K562 (cell line): ENCODE measurements around the gene ANKRD11. TPM values are rescaled to one million over a fixed set of nuclear protein-coding genes. Genes with fewer than 3 reads are reported as not detected.

Source experiments
- ATAC-seq: fragments of 200-7000 bp; cut with Tn5 transposase; 3 replicates; pipeline ENCODE4 v1.9.1; 2020; ENCODE audit warnings: moderate library complexity
- BruUV-seq: library from RNA; stranded (reverse); fragments of 400-500 nt; replicated peaks from 2 replicates; lab custom pipeline; 2021; lab: Mats Ljungman, UMichigan
- CTCF ChIA-PET: fragments of 300-600 bp; formaldehyde crosslinking; extraction: SDS; loops from one replicate; lab custom pipeline; 2021; ENCODE audit warnings: low intra/inter-chr PET ratio; lab: Yijun Ruan, JAX
- POLR2A ChIA-PET: fragments of 300-600, 350-650 bp; sonication (Branson Sonifier 250); formaldehyde crosslinking; extraction: SDS; loops from one replicate; lab custom pipeline; 2021; ENCODE audit warnings: antibody characterized with exemption, inconsistent platforms; lab: Yijun Ruan, JAX
- DNase-seq, 4 experiments: peaks; one replicate each; pipeline versions ENCODE4 v3.0.0 to v3.0.0-alpha.2; 2011 to 2018; ENCODE audit warnings: low spot score in 3 of 4, mixed read lengths in 3 of 4; ENCODE audit errors: extremely low read depth in 1 of 4
- FAIRE-seq: peaks from 2 replicates; lab custom pipeline; 2011; peaks lifted over from hg19 to GRCh38; lab: Jason Lieb, UNC
- H2AFZ ChIP-seq: 2 replicates; pipeline ENCODE4 v1.6.0; 2011; ENCODE audit warnings: low read depth, low read length, control low read depth, inconsistent platforms
- H3K27ac ChIP-seq: fragments of 200-600 bp; 3 replicates; pipeline ENCODE4 v1.8.0; 2011; ENCODE audit warnings: low read depth, mild to moderate bottlenecking, control low read depth, inconsistent platforms, low read length, moderate library complexity, mixed read lengths; ENCODE audit errors: extremely low read depth
- H3K27me3 ChIP-seq, 2 experiments: fragments of 300-600 bp in 1 of 2; 2 replicates in 1 of 2; 3 replicates in 1 of 2; pipeline versions ENCODE4 v1.6.0 to v1.8.0; 2011; ENCODE audit warnings: inconsistent platforms in 2 of 2, low read length in 2 of 2, mild to moderate bottlenecking in 1 of 2, mixed read lengths in 1 of 2, moderate library complexity in 1 of 2; ENCODE audit not compliant: control insufficient read depth in 2 of 2, insufficient read depth in 2 of 2
- H3K36me3 ChIP-seq: fragments of 300-600 bp; 3 replicates; pipeline ENCODE4 v1.8.0; 2011; ENCODE audit warnings: mild to moderate bottlenecking, low read length, inconsistent platforms; ENCODE audit not compliant: control insufficient read depth, insufficient read depth
- H3K4me1 ChIP-seq, 2 experiments: fragments of 200-600 bp in 1 of 2; replicated peaks in 1 of 2; 2 replicates in 1 of 2; 3 replicates in 1 of 2; pipeline versions ENCODE4 v1.5.1 to v1.8.0; 2011; ENCODE audit warnings: inconsistent platforms in 2 of 2, low read length in 2 of 2, mild to moderate bottlenecking in 1 of 2, mixed read lengths in 1 of 2, moderate library complexity in 1 of 2; ENCODE audit not compliant: control insufficient read depth in 2 of 2, insufficient read depth in 2 of 2
- H3K4me2 ChIP-seq: 2 replicates; pipeline ENCODE4 v1.6.1; 2011; ENCODE audit warnings: low read length, control low read depth, inconsistent platforms, mixed read lengths; ENCODE audit not compliant: insufficient read depth
- H3K4me3 ChIP-seq: fragments of 200-600 bp; sonication (generic), shearing (Covaris generic); 2 replicates; pipeline ENCODE4 v1.5.1; 2016; ENCODE audit warnings: control low read depth, inconsistent platforms
- H3K79me2 ChIP-seq: fragments of 200-600 bp; 3 replicates; pipeline ENCODE4 v1.8.0; 2011; ENCODE audit warnings: low read length, inconsistent platforms; ENCODE audit not compliant: control insufficient read depth, insufficient read depth
- H3K9ac ChIP-seq, 2 experiments: 2 replicates each; pipeline versions ENCODE4 v1.6.0 to v1.6.1; 2011; ENCODE audit warnings: low read depth in 2 of 2, low read length in 2 of 2, control low read depth in 1 of 2, inconsistent platforms in 1 of 2, mild to moderate bottlenecking in 1 of 2, mixed read lengths in 1 of 2; ENCODE audit not compliant: insufficient read depth in 1 of 2
- H3K9me1 ChIP-seq: one replicate; pipeline ENCODE4 v1.6.0; 2011; ENCODE audit warnings: inconsistent platforms, mild to moderate bottlenecking, low read length, moderate library complexity; ENCODE audit not compliant: control insufficient read depth, insufficient read depth
- H3K9me3 ChIP-seq: replicated peaks from 2 replicates; pipeline ENCODE4 v1.5.1; 2011; ENCODE audit warnings: low read depth, low read length, inconsistent platforms; ENCODE audit not compliant: control insufficient read depth, insufficient read depth
- H4K20me1 ChIP-seq: replicated peaks from 2 replicates; pipeline ENCODE4 v1.6.1; 2011; ENCODE audit warnings: low read length, inconsistent platforms, mixed read lengths; ENCODE audit not compliant: control insufficient read depth, insufficient read depth
- BRD4 ChIP-seq: fragments of 200-600 bp; sonication (generic); IDR thresholded peaks from 2 replicates; pipeline ENCODE4 v1.6.1; 2017; ENCODE audit warnings: inconsistent platforms
- COPS2 ChIP-seq: fragments of 450-650 bp; conservative IDR thresholded peaks from 2 replicates; pipeline ENCODE4 v1.6.1; 2016; ENCODE audit warnings: mild to moderate bottlenecking, moderate library complexity
- ETV6 ChIP-seq, 3 experiments: fragments of 150-350 bp in 1 of 3; sonication (generic) in 1 of 3; formaldehyde crosslinking in 1 of 3; IDR thresholded peaks; 2 replicates each; pipeline versions ENCODE4 v1.6.1 to v1.8.0; 2014 to 2022; ENCODE audit warnings: borderline replicate concordance in 2 of 3, low read depth in 2 of 3, antibody characterized with exemption in 1 of 3, low read length in 1 of 3, mild to moderate bottlenecking in 1 of 3, missing genetic modification reagents in 1 of 3
- GTF2F1 ChIP-seq: IDR thresholded peaks from 2 replicates; pipeline ENCODE4 v1.6.1; 2011; ENCODE audit warnings: low read depth, low read length, improper control_type of control experiment
- NFIX ChIP-seq: fragments of 250-450 bp; sonication (Bioruptor Pico); IDR thresholded peaks from 2 replicates; pipeline ENCODE4 v1.4.0; 2020; ENCODE audit warnings: low read depth, mild to moderate bottlenecking, moderate library complexity
- POLR3A ChIP-seq: IDR thresholded peaks from 2 replicates; pipeline ENCODE4 v1.6.1; 2011; ENCODE audit warnings: borderline replicate concordance, mild to moderate bottlenecking, moderate library complexity; ENCODE audit not compliant: insufficient read length, insufficient read depth; ENCODE audit errors: extremely low read depth
- RBM39 ChIP-seq: fragments of 200-400 bp; formaldehyde crosslinking; optimal IDR thresholded peaks from 2 replicates; pipeline ENCODE3; 2018; ENCODE audit warnings: low read depth, low read length
- TAF1 ChIP-seq: IDR thresholded peaks from 2 replicates; pipeline ENCODE4 v1.6.1; 2011; ENCODE audit warnings: mild to moderate bottlenecking, low read length, moderate library complexity; ENCODE audit not compliant: insufficient read depth, control insufficient read depth, severe bottlenecking; ENCODE audit errors: extremely low read depth
- ZBTB8A ChIP-seq: fragments of 450-650 bp; IDR thresholded peaks from 2 replicates; pipeline ENCODE4 v1.6.1; 2018; ENCODE audit warnings: mild to moderate bottlenecking, moderate library complexity; ENCODE audit not compliant: partially characterized antibody
- ZC3H11A ChIP-seq: IDR thresholded peaks from 2 replicates; pipeline ENCODE4 v1.6.1; 2012; ENCODE audit warnings: low read depth, low read length, improper control_type of control experiment
- ZFPM2 ChIP-seq: fragments of 250-450 bp; sonication (Bioruptor Pico); IDR thresholded peaks from 2 replicates; pipeline ENCODE4 v1.5.1; 2022; ENCODE audit warnings: mild to moderate bottlenecking
- ZNF583 ChIP-seq: fragments of 250-450 bp; sonication (Bioruptor Pico); IDR thresholded peaks from 2 replicates; pipeline ENCODE4 v1.4.0; 2020
- ZNF75A ChIP-seq: fragments of 450-650 bp; formaldehyde crosslinking; IDR thresholded peaks from 2 replicates; pipeline ENCODE4 v1.4.0; 2020; ENCODE audit warnings: mild to moderate bottlenecking
- ZNF764 ChIP-seq: fragments of 250-450 bp; sonication (Bioruptor Pico); IDR thresholded peaks from 2 replicates; pipeline ENCODE4 v1.4.0; 2020; ENCODE audit warnings: low read depth, mild to moderate bottlenecking, moderate library complexity
- WGBS: fragments of 100-300 bp; shearing (Covaris generic); methylation state at CpG from one replicate; pipeline ENCODE4 v1.1.6; 2016; ENCODE audit warnings: low coverage, mixed read lengths; ENCODE audit not compliant: insufficient coverage; ENCODE audit errors: missing lambda C conversion rate; 5-methylcytosine and 5-hydroxymethylcytosine counted together
- in situ Hi-C: fragments of 300-500 bp; cut with MboI; formaldehyde crosslinking; loops from 4 replicates; pipeline ENCODE4 v1.15.0; 2018; ENCODE audit warnings: inconsistent platforms, mixed read lengths
- intact Hi-C: fragments of 100-400 bp; cut with micrococcal nuclease; formaldehyde crosslinking; loops from 2 replicates; pipeline ENCODE4 v1.14.2; 2022
- polyA plus RNA-seq, 8 experiments: library from polyadenylated mRNA; depleted of rRNA in 4 of 8; stranded (reverse) in 5 of 8; unstranded in 3 of 8; fragments of >200 nt; fragmentation: Nextera tagmentation in 2 of 8; fragmentation: Illumina TruSeq in 1 of 8; extraction: Ambion mirVana in 2 of 8; extraction: Trizol in 1 of 8; gene quantifications; 2 replicates each; pipeline versions ENCODE4 v1.2.1 to v1.2.3, GENCODE V29; 2011 to 2014; ENCODE audit warnings: inconsistent platforms in 1 of 8, missing spikeins in 1 of 8
- total RNA-seq, 7 experiments: library from RNA; depleted of rRNA in 6 of 7; stranded (reverse); fragments of >200 nt in 6 of 7; fragmentation: Illumina TruSeq in 2 of 7; extraction: Trizol in 2 of 7; gene quantifications; 2 replicates each; pipeline versions ENCODE4 v1.2.1 to v1.2.3, GENCODE V29; 2011 to 2021; ENCODE audit warnings: low replicate concordance in 1 of 7
- TF ChIP-seq, protein P1 (sequence below): fragments of 250-450 bp; sonication (Bioruptor Pico); IDR thresholded peaks from 2 replicates; pipeline ENCODE4 v1.9.0; 2021; ENCODE audit warnings: mild to moderate bottlenecking
- TF ChIP-seq, protein P2 (sequence below): fragments of 450-650 bp; formaldehyde crosslinking; IDR thresholded peaks from 2 replicates; pipeline ENCODE4 v1.4.0; 2020; ENCODE audit warnings: mild to moderate bottlenecking, moderate library complexity
- TF ChIP-seq, protein P3 (sequence below): sonication (generic); formaldehyde crosslinking; IDR thresholded peaks from 2 replicates; pipeline ENCODE4 v1.8.1; 2023; ENCODE audit warnings: mild to moderate bottlenecking, missing genetic modification reagents

Gene ANKRD11
- total and polyA plus RNA-seq, 9 of the 15 experiments (the other 6 are each of a cell fraction or from before 2014, with no cell fraction given) = 4.7 to 126 (median 31.7) TPM

DNA sequence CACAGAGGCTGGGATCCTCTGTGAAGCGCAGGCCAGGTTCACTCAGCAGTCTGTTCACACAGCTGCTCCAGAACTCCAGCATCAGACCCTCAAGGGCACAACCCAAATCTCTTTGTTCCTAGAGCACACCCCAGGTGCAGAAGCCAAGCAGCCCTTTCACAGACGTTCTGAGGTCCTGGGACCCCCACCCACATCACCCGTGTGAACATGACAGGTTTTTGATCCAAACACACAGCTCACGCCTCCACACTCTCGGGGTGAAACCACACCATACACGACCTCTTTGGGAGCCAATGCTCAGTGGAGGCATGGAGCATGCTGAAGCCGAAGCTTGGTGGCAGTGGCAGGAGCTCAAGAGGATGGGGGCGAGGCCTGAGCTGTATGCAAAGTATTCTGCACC lies 175.5 kb downstream of the ANKRD11 start (continued):
- TF ChIP-seq, protein P1, sequence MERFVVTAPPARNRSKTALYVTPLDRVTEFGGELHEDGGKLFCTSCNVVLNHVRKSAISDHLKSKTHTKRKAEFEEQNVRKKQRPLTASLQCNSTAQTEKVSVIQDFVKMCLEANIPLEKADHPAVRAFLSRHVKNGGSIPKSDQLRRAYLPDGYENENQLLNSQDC (CRISPR knock-in tag) = no peak
- no peak for TF ChIP-seq ZNF583 (CRISPR knock-in tag)
- no peak for TF ChIP-seq RBM39
- TF ChIP-seq BRD4 = no peak
- no peak for TF ChIP-seq ZNF75A (CRISPR knock-in tag)

DNA sequence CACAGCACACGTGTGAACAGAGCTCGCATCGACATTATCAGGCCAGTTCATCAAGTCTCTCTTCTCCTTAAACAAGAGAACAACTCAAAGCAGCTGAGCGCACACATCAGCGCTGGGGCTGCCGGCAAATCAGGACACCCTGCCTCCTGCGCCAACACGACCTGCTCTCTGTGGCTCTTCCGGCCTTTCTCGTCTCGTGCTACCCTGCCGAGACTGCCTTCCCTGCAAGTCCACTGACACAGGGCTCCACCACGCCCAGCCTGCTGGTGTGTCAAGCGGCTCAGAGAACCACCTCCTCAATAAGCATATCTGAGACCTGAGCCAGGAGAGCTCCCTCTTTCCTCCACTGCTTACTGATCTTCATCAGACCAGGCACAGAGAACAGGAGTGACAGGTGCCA lies 176.0 kb downstream of the ANKRD11 start:
- TF ChIP-seq, protein P2, sequence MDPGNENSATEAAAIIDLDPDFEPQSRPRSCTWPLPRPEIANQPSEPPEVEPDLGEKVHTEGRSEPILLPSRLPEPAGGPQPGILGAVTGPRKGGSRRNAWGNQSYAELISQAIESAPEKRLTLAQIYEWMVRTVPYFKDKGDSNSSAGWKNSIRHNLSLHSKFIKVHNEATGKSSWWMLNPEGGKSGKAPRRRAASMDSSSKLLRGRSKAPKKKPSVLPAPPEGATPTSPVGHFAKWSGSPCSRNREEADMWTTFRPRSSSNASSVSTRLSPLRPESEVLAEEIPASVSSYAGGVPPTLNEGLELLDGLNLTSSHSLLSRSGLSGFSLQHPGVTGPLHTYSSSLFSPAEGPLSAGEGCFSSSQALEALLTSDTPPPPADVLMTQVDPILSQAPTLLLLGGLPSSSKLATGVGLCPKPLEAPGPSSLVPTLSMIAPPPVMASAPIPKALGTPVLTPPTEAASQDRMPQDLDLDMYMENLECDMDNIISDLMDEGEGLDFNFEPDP (CRISPR knock-in tag) = no peak
- TF ChIP-seq NFIX = no peak
- TF ChIP-seq GTF2F1 = no peak
- no peak for TF ChIP-seq ZFPM2 (CRISPR knock-in tag)
- TF ChIP-seq ZBTB8A = no peak
- TF ChIP-seq ZNF764 (CRISPR knock-in tag) = no peak
- no peak for TF ChIP-seq COPS2
- TF ChIP-seq ZC3H11A = no peak
- TF ChIP-seq, protein P3, sequence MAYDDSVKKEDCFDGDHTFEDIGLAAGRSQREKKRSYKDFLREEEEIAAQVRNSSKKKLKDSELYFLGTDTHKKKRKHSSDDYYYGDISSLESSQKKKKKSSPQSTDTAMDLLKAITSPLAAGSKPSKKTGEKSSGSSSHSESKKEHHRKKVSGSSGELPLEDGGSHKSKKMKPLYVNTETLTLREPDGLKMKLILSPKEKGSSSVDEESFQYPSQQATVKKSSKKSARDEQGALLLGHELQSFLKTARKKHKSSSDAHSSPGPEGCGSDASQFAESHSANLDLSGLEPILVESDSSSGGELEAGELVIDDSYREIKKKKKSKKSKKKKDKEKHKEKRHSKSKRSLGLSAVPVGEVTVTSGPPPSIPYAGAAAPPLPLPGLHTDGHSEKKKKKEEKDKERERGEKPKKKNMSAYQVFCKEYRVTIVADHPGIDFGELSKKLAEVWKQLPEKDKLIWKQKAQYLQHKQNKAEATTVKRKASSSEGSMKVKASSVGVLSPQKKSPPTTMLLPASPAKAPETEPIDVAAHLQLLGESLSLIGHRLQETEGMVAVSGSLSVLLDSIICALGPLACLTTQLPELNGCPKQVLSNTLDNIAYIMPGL = no peak
- no peak for TF ChIP-seq ETV6 (IDR thresholded peaks at IDR 0.05; ENCODE audit: borderline replicate concordance in 1 of 2, low read depth in 2 of 2, low read length in 1 of 2)
- no peak for TF ChIP-seq ETV6 (CRISPR knock-in tag; IDR thresholded peaks at IDR 0.05; ENCODE audit: borderline replicate concordance)
- TF ChIP-seq POLR3A = no peak
- no peak for TF ChIP-seq TAF1
- POLR2A ChIA-PET = interaction anchor here (0.5 to 1.6 kb wide), 10 partner anchors 9 to 335 kb away, joined by 3 to 4 read pairs (median 3); partner anchors contain the start of gene SPG7
- ATAC-seq (no peak), FAIRE-seq (no peak), DNase-seq (no peak)
- WGBS = 79% methylated on average over 13 of the region's 14 CpGs
- H3K79me2 ChIP-seq = peaks cover 100% of the 10 kb centered on the region
- CTCF ChIA-PET = no interaction called here
- in situ Hi-C loops = no loop called here
- H3K36me3 ChIP-seq = peaks cover 86% of the 10 kb centered on the region; the same call in 2 of the 3 replicates
- no peak overlapping the region for H3K4me3 ChIP-seq
- H3K9me1 ChIP-seq = peaks cover 27% of the 10 kb centered on the region
- peak overlapping the region in 1 of 2 experiments; percentile 62; a peak in 1 of 4 replicates for H3K9ac ChIP-seq
- intact Hi-C loops = no loop called here
- H4K20me1 ChIP-seq = peaks cover 48% of the 10 kb centered on the region
- H3K27ac ChIP-seq = no peak overlapping the region
- H3K27me3 ChIP-seq = no peaks in the 10 kb centered on the region
- H2AFZ ChIP-seq = no peak overlapping the region
- BruUV-seq = no TSS peak
- no peak overlapping the region for H3K4me2 ChIP-seq
- H3K9me3 ChIP-seq = no peaks in the 10 kb centered on the region
- peaks cover 27 to 58% of the 10 kb centered on the region in 2 experiments for H3K4me1 ChIP-seq
